Left ventricle myocardium superior (tissue), 1 donor: ENCODE data around the gene ADAMTSL1. TPM values are rescaled to one million over a fixed set of nuclear protein-coding genes. Genes with fewer than 3 reads are reported as not detected.
A peak's percentile ranks its signal among the peaks of the same experiment; 100 is the strongest.

Source experiments
- ATAC-seq: fragments of 200-7000 bp; cut with Tn5 transposase; one replicate; pipeline ENCODE4 v1.9.1; 2020; ENCODE audit warnings: mild to moderate bottlenecking, moderate library complexity
- DNase-seq: peaks from one replicate; pipeline ENCODE4 v3.0.0-alpha.2; 2020
- intact Hi-C: fragments of 100-400 bp; cut with micrococcal nuclease; formaldehyde crosslinking; loops from one replicate; pipeline ENCODE4 v1.11.0; 2022
- total RNA-seq: library from RNA; stranded (reverse); fragmentation: NEBNext Ultra II Directional; extraction: Animal tissue kit (Norgen Biotek cat#: 25700); gene quantifications from one replicate; pipeline ENCODE4 v1.2.1, GENCODE V29; 2021
- donor health status: DM: no; HTN: yes; CAD: no; lungs with severe emphysema.

ADAMTSL1 gene
- total RNA-seq, 1 donor from 2014 or later: 0.97 TPM

DNA sequence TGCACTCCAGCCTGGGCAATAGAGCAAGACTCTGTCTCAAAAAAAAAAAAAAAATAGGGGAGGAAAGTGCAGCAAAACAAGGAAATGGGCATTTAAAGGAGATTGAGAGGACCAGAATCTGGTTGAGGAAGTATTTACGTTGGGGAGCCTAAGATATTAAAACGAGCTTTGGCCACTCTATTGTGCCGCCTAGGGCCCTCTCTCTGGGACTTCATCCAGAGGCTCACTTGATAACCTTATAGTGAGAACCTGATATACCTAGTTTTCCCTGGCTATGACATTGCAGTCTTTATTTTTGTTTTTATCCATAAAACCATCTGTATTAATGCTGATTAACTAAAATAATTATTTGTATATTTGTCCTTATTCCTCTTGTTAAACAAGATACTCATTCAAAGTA, 345.5 kb downstream of the ADAMTSL1 start:
- intact Hi-C loops: no loop called here
- no peak for DNase-seq
- peak; percentile 55 for ATAC-seq

DNA sequence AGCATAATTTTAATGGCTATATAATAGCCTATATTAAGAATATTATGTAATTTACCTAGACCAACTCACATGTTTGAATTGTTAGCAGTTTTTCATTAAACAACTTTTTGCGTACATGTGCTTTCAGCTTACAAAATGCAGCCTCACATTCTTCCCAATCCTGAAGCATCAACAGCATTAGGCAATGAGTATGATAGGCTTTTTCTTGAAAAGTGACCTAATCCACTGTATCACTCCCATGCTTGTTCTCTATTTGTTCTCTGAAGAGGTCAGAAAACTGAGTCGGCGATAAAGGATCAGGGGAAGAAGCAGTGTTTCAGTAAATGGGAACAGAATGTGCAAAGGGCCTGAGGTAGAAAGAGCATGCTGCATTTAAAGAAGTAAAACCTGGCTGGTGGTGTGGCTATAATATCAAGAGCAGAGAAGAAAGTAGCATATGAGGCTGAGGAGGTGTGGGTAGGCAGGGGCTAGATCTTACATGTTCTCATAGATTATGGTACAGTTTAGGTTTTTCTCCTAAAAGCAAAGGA, 346.7 kb downstream of the ADAMTSL1 start:
- DNase-seq (no peak), ATAC-seq (no peak)
- intact Hi-C loops: no loop called here

DNA sequence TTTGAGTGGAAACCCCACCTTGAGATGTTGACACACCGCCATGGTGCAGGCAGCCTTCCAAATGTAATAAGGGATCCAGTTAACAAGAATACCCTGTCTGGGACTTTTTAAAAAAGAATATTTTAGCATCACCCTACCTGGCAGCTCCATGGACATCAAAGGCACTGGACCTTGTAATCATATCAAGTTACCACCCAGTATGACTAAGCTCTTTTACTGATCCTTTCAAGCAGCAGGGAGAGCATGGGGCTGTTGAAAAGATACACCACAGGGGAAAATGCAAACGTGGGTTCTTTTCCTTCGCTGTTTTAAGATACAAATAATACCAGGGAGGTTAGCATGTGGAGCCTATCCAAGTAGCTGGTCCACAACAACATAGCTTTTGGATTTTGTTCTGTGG, 347.8 kb downstream of the ADAMTSL1 start:
- no peak for ATAC-seq
- intact Hi-C loops: no loop called here
- no peak for DNase-seq

DNA sequence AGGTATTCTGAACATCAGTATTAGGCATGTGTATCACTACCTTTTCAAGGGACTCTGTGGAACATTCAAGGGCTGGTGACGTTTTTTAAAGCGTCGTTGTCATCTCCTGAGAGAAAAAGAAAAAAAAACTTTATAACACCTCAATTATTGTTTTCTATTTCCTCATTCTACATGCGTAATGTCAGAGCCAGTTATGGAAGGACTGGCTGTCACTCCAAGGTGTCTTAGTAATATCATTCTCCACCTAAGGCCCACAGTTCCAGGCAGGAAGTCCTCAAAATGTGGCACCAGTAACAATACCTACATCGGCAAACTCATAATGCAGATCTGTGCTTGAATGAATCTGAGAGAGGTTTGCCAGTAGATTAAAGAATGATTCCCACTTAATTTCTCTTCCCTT, 348.9 kb downstream of the ADAMTSL1 start:
- intact Hi-C loops: no loop called here
- no peak for ATAC-seq
- DNase-seq: no peak

DNA sequence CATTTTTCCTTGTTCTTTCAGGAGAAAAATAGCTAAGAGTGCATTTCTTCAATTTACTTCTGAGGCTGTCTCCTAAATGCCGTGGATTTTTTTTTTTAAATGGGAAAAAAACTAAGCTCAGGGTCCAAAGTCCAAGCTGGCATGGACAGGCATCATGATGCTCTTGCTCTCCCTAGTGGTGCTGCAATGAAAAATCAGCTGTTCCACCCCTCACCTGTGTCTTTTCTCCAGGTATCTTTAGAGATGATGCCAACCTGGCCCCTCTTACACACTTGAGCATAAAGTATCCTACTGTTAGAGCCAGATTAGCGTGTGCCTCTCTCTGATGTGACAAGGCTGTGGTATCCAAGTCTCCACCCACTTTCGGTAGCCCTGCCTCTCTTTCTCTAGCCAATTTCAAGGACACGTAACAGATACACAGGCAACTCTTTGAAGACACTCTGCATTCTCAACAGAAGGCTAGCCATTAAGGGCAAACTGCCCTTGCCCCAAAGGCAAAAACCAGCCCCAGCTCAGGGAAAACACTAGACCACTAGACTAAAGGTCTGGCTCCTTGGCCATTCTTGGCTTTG, 350.2 kb downstream of the ADAMTSL1 start:
- DNase-seq (no peak), ATAC-seq (no peak)
- intact Hi-C loops: no loop called here

DNA sequence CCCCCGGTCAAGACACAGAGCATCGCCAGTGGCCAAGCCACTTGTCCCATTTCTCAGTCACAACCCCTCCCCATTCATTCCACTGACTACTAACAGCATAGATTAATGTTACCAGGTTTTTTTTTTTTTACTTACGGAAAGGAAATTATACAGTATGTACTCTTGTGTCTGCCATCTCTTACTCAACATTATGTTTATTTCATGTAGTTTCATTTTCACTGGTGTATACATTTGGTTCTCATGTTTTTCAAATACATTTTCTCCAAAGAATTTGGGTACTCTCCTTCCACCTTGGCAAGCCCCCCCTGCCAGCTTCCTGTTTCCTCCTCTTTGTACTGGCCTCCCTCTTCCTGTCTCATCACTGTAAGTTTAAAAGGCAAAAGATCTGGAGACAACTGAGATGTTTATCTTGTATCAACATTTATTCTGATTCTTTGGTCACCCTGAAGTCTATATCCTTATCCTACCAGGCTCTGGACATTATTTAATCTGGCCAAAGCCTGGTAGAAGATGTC, 351.8 kb downstream of the ADAMTSL1 start:
- ATAC-seq: no peak
- intact Hi-C loops: no loop called here
- no peak for DNase-seq

DNA sequence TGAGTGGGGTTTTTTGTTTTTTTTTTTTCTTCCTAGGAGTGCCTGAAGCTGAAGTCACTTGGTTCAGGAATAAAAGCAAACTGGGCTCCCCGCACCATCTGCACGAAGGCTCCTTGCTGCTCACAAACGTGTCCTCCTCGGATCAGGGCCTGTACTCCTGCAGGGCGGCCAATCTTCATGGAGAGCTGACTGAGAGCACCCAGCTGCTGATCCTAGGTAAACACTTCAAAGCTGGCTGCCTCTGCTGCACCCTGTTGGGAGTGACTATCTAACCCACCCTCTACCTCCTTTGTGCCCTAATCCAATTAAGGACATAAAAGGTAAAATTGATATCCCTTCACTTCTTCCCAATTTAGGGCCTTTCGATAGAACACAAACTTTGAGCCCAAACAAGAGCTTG, 352.3 kb downstream of the ADAMTSL1 start:
- ATAC-seq (no peak), DNase-seq (no peak)
- intact Hi-C loops: no loop called here

DNA sequence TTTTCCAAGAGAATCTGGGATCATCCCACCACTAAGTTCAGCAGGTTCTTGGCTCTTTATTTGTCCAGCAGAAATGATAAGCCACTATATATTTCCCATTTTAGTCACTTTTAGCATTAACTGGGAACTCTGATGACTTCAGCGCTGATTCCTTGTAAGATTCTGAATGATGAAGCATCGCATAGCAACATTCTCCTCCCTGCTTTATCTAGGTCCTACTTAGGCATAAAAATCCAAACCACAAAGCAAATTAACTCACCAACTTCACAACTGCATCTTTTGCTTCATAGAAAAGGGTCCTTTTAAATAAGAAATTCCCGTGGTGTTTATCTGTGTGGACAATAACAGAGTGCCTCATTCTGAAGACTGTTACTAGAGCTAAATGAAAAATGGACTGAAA, 355.1 kb downstream of the ADAMTSL1 start:
- no peak for ATAC-seq
- intact Hi-C loops: no loop called here
- DNase-seq: no peak

DNA sequence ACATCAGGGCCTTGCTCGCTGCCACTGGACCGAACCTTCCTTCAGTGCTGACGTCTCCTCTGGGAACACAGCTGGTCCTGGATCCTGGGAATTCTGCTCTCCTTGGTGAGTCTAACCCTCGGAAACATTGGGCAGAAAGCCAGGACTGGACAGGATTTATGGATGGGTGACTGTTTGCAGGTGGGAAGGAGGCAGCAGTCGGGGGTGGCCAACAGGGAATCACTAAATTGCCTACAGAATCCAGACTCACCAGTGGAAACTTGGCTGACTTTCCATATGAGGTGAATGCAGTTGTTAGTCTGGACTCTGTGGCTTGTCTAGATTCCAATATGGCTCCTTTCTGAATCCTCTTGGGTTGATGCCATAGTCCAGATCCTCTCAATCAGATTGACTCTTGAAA, 355.9 kb downstream of the ADAMTSL1 start:
- DNase-seq: no peak
- intact Hi-C loops: no loop called here
- no peak for ATAC-seq

DNA sequence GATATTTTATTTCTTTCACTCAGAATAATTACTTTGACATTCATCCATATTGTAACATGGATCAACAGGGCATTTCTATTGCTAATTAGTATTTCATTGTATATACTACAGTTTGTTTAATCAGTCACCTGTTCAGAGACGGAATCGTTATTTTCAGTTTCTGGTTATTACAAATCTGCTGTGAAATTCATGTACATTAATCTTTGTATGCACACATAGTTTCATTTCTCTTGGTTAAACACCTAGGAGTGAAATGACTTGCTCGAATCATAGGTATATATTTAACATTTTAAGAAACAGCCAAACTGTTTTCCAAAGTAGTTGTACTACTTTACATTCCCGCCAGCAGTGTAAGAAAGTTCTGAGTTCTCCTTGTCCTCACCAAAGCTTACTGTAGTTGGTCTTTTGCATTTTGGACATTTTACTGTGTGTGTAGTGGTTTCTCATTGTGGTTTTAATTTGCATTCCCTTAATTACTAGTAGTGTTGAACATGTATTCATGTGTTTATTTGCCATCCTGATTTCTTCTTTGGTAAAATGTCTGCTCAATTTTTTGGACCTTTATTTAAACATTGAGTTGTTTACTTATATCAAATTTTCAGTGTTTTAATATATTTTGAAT, 360.9 kb downstream of the ADAMTSL1 start:
- ATAC-seq: no peak

DNA sequence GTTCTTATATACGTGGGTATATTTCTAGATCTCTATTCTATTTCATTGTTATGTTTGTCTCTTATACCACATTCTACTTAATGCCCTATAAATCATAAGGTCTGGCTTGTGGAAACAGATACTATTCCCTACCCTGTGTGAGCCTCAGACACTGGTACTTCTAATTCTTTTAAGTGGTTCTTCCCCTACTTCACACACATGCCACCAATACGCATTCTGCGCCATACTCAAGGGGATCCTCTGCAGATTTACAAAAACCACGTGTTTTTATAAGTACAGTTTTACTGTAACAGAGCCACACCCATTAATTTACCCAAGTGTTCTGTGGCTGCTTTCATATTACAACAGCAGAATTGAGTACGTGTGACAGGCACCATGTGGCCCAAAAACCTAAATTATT, 363.4 kb downstream of the ADAMTSL1 start:
- intact Hi-C loops: no loop called here
- DNase-seq: no peak
- no peak for ATAC-seq

More for the DNA sequence above, 360.9 kb downstream of the ADAMTSL1 start:
- no peak for DNase-seq
- intact Hi-C loops: no loop called here

DNA sequence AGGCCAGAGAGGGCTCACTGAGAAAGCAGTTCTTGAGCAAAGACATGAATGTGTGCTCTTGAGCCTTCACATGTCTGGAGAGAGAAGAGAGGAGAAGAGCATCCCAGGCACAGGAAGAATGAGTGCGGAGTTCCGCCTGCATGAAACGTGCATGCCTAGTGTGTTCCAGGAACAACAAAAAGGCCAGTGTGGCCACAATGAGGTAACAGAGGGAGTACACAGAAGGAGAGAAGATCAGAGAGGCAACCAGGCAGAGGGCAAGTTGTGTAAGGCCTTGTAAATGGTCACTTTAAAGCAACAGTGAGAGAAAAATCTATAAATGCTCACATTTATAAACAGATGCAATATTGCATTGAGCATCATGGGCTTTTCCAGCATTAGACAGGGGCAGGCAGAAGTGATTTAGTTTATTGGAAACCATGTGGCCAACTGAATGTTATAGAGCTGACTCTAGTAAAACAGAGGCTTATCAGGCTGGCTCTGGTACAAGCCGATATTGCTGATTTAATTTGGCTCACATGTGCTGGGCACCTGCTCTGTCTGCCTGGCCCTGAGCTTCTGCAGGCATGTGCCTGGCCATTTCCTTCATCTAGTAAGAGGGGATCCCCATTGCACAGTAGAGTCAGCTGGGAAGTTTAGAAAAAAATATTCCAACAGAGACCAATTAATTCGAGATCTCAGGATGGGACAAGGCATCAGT, 373.8 kb downstream of the ADAMTSL1 start:
- no peak for DNase-seq

DNA sequence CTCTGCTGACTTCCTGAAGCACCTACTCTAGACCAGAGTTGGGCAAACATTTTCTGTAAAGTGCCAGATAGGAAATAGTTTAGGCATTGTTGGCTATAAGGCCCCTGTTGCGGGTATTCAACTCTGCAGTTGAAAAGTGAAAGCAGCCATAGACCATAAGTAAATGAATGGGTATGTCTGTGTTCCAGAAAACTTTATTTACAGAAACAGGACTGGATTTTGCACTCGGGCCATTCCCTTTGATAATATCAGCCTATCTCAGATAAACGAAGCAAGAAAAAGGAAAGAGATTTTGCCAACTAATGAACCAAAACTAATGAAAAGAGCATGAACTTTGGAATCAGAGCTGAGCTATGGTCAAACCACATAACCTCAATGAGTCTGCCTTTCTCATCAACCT, 374.7 kb downstream of the ADAMTSL1 start:
- ATAC-seq (no peak), DNase-seq (no peak)
- intact Hi-C loops: no loop called here

More for the DNA sequence above, 373.8 kb downstream of the ADAMTSL1 start:
- intact Hi-C loops: no loop called here
- no peak for ATAC-seq

DNA sequence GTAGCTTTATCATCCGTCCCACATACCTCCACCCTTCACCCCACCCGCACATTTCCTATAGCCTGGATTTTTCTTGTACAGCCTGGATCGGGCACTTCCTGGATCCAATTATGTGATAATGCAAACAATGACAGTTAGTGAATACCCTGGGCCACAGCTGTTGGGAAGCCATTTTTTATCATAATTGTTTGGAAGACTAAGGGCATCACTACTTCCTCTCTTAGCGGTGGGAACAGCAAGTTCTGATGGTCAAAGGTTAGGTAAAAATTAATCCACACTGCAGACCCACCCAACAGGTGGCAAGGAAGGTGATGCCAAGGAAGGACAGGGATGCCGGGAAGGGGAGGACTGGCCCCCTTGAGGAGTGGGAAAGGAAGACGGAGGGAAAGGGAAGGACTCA, 375.3 kb downstream of the ADAMTSL1 start:
- DNase-seq: no peak
- no peak for ATAC-seq
- intact Hi-C loops: no loop called here

DNA sequence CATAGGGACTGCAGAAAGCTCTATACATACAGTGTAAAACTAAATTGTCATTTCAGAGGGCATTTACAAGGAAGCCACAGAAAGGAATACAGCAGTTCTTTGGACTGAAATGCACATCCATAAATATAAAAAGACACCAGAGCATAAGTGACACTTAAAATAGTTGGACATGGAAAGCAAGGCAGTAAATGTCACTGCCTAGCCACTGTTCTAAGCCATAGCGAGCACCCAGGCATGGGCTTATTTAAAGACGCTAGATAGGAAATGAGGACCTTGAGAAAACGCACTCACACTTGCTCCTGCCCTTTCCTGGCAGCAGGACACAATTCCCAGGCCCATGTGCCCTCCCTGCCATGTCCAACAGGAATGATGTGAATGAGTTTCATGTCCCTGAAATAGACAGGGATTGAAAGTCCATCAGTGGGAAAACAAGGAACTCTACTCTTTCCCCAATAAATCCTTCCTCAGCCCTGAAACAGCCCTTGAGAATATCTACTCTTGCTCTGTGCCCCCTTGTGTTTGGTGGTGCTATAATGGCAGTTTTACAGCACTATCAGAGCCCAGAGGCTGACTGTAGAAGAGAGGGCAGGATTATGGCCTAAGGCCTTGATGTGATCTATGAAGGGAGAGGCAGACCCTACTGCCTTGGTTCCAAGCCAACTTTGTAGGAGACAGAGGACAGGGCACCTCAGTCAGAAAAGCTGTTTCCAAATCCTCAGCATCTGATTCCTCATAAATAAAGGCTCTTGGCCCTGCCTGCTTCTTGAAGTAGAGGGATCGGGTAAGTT, 376.1 kb downstream of the ADAMTSL1 start:
- peak; percentile 83 for ATAC-seq
- intact Hi-C loops: no loop called here
- no peak for DNase-seq

DNA sequence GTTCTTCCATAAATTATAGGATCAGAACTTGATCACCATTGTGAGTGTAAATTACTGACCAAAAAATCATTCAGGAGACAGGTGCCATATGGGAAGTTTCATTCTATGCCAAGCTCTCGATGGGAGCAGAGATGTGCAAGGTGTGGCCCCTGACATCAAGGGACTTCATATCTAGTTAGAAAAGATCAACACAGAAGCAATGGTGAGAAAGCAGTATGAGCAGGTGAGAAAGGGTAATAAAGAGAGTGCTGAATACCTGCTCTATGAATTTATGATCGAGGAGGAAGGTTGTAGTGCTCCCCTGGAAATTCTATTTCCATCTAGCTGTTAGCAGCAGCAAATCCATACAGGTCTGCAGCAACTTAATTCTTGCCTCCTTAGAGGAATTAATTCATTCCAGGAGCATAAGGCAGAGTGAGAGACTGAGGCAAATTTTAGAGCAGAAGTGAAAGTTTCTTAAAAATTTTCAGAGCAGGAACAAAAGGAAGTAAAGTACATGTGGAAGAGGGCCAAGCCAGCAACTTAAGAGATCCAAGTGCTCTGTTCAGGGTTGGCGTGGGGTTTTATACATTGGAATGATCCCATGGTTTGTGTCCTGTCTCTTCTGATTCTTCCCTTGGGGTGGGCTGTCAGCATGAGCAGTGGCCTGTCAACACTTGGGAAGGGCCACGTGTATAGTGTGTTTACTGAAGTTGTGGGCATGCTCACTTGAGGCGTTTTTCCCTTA, 377.3 kb downstream of the ADAMTSL1 start:
- intact Hi-C loops: no loop called here
- ATAC-seq: no peak

DNA sequence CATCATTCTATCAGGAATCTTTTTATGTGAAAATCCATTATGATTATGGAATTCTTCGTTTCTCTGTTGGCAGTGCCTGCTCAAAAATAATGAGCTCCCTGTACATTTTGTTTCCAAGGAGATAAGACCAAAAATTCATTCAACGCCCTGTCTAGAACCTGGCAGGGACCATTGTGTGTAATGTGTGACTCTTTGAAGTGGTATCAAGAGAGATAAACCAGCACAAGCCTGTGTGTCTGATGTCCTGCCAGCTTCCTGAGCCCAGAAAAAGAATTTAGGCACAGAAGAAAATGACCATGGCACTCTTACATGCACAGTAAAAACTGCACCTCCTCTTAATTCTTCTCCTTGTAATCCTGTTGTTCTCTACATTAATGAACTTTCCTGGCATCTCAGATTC, 381.7 kb downstream of the ADAMTSL1 start:
- intact Hi-C loops: no loop called here
- DNase-seq (no peak), ATAC-seq (peak; percentile 96)

More for the DNA sequence above, 377.3 kb downstream of the ADAMTSL1 start:
- DNase-seq: no peak

DNA sequence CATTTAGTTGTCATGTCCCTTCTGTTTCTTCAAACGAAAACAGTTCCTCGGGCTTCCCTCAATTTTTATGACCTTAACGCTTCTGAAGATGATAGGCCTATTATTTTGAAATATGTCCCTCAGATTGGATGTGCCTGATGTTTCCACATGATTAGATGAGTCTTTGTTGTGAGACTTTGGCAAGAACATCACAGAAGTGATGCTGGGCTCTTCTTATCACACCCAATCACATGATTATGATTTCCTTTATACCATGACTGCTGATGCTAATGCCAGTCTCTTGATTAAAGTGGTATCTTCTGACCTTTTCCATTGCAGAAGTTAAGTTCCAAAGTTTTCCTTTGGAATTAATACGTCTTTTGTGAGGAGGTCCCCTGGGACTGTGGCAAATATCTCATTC, 383.4 kb downstream of the ADAMTSL1 start:
- intact Hi-C loops: no loop called here
- ATAC-seq: no peak

DNA sequence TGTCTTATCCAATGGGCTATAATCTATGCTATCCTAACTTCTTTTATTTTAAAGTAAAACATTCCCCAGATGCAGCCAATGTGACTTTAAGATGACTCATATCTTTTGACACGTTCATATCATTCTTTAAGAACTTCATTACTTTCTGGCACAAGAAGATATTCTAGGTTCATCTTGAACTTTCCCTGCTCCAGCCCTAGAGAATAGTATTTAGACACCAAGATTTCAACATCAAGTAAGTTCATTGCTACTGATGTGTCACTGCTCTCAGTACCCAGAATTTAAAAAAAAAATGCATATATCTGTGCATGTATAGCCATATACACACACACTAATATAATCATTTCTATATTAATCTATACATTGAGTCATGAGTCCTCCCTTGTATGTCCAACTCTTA, 383.8 kb downstream of the ADAMTSL1 start:
- no peak for ATAC-seq
- intact Hi-C loops: no loop called here
- no peak for DNase-seq

More for the DNA sequence above, 383.4 kb downstream of the ADAMTSL1 start:
- DNase-seq: no peak
